ENCODE results near the gene TTC33.

GRCh38 chr5:40585537-40586267 is 170.1 kb downstream of the TTC33 start:
- TF ChIP-seq POLR2A (IDR thresholded peaks at IDR 0.05) (no peak), CTCF (IDR thresholded peaks at IDR 0.05) (no peak)
